Ovary (tissue), 3 donors: ENCODE measurements around the gene MTRFR.

Experiments
- CTCF ChIP-seq, 3 donors: fragments of 450-650 bp in 2 of 3; fragments of 200-600 bp in 1 of 3; IDR thresholded peaks; one replicate each; pipeline versions ENCODE4 v1.5.1 to v1.8.0; 2016 to 2022; ENCODE audit warnings: antibody characterized with exemption in 3 of 3, mild to moderate bottlenecking in 1 of 3
- EP300 ChIP-seq: sonication (generic); formaldehyde crosslinking; IDR thresholded peaks from one replicate; pipeline ENCODE4 v1.6.1; 2017; ENCODE audit warnings: antibody characterized with exemption
- donor health status: DM: no; HTN: no; CAD: no.

DNA sequence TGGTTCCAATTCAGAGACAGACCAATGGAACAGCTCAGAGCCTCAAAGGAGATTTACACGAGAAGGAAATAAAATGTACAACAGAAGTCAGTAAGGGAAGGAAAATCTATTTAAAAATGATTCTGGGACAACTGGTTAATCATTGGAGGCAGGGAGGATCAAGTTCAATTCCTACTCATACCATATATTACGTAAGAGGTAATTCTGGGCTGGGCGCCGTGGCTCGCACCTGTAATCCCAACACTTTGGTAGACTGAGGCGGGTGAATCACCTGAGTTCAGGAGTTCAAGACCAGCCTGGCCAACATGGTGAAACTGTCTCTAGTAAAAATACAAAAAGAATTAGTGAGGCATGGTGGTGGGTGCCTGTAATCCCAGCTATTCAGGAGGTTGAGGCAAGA, 45.6 kb upstream of the MTRFR start:
- TF ChIP-seq CTCF (IDR thresholded peaks at IDR 0.05), result no peak
- TF ChIP-seq EP300, result no peak
